ENCODE measurements around the gene RNF169.

The RNF169 gene

DNA sequence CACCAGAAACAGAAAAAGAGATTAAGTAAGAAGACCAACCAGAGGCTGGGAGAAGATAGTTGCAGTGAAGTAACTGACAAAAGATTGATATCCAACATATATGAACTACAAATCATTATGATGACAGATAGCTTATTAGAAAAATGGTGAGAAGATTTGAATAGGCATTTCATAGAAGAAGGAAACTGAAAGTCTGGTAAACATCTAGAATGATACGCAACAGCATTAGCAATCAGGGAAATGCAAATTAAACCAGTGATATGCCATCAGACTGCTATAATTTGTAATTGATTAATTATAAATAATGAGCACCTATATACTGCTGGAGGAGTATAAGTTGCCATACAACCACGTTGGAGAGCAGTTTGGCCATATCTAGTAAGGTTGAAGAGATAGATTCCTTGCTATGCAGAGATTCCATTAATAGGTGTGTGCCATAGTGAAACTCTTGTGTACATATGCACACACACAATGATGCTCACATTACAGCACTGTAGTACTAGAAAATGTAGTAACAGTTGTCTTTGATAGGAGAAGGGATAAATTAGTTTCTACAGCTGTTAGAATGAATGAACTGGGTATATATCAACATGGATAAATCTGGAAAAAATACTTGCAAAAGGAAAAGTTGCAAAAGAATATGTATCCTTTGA, 20.5 kb downstream of the RNF169 start:
- DNase-seq, result no peak

DNA sequence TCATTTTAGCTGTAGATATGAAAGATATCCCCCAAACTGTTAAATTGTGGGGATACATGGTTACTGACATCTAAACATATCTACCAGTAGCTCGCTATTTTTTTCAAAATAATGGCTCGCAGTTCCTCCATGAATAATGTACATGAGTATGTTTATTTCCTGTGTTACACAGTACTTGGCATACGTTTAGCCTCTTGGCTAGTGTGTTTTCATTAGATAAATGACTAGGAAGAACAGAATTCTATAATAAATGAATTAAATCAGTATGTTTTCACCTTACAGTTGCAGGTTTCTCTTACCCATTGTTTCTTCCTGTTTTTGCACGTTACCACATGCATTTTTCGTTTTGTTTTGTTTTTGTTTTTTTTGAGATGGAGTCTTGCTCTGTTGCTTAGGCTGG, 21.8 kb downstream of the RNF169 start:
- DNase-seq, result no peak

DNA sequence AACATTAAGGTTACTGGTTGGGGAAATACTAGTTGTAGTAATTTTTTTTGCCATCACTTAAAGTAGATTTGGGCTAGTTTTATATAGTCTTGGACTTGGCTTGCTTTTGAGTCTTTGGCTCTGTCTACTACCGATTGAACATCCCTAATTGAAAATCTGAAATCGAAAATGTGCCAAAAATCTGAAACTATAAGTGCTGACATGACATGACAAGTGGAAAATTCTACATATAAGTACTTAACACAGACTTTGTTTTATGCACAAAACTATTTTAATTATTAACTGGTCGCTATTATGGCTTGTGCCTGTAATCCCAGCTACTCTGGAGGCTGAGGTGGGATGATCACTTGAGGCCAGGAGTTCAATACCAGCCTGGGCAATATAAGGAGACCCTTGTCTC, 22.5 kb downstream of the RNF169 start:
- DNase-seq, result no peak

DNA sequence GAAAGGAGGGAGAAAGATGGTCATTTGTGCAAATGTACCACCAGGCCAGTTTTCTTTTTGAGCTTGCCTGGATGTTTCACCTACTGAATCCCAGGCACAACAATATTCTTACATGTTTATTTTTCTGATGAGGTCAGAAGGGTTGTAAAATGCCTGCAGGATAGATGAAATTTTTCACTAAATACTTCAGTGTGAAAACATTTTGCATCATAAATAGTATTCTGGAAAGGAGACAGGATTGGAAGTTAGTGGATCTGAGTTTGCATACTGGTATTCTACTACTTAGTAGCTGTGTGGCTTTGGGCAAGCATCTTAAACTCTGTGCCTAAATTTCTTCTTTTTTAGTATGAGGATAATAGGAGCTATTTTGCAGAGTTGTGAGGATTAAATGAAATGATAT, 24.8 kb downstream of the RNF169 start:
- DNase-seq, result peak; percentile 37

DNA sequence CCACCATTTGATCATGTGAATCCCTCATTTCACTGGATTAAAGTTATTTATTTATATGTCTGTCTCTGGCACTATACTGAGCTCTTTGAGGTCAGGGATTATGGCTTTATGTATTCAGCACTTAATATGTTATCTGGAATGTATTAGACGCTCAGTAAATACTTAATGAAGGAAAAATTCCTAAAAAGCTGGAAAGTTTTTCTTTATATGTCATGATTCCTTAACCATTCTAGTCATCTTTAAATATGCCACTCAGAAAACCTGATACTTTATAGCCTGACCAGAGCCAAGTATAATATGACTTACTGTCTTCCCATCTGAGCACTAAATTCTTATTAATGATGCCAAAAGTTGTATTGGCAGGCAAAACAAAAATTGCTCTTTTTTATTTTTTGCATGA, 27.1 kb downstream of the RNF169 start:
- peak; percentile 57 for DNase-seq

DNA sequence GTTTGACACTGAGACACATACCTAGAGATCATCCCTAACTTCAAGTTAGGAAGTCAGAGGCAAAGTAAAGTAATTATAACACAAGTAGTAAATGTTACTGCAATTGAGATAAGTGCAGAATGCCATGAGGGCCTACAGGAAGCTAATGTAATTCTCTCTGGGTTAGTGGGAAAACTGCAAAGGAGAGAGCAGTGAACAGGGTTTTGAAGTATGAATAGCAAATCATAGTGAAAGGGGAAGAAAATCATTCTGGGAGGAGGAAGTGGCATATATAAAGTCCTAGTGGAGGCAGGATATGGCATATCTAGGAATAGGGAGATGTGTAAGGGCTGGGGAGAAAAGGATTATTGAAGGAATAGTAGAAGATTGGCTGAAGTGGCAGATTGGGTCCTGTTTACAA, 27.9 kb downstream of the RNF169 start:
- no peak for DNase-seq

DNA sequence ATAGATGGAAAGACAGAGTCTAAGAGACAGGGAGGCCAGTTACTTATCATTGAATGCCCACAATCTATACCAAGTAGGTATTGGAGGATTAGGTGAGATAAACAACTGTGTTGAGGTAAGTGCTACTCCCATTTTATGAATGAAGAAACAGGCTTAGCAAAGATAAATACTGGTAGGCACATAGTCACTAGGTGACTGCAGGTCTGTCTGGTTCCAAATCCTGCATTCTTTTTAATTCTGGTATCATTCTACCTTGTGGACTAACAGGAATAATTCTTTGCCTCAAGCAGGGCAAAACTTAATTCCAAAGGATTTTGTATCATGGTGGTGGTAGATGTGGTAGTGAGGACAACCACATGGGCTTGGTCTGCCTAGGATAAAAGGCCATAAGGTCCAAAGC, 28.4 kb downstream of the RNF169 start:
- DNase-seq, result no peak

DNA sequence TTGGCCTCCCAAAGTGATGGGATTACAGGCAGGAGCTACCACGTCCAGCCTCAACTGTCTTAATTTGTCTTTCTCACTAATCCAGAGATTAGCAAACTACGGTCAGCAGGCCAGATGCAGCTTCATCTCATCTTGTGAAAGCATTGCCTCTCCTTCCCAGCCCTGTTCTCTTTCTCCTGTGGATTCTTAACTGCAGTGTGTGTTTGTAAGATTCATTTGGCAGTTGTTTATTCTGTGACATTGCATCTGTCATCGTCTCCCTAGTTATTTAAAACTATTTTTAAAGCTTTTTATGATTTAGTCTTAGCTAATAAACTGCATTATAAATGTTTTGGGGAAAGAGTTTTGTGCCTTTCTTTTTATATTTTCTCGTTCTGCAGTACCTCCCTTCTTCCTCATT, 29.2 kb downstream of the RNF169 start:
- no peak for DNase-seq

DNA sequence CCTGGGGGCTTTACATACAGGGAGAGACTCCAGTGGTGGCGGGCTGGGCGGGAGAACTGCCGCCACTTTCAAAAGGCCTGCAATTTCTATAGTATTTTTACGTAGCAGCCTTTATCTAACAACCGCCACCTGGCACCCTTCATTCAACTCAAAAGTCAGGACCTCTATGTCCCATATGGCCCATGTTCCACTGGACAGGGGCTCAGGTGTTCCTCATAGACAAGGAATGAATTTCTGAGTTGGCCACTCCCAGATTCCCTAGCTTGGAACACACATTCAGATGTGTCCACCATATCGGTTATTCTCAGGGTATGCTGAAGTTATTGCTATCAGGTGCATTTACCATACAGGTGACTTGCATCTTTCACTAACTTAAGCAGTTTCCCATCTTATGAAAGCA, 29.9 kb downstream of the RNF169 start:
- no peak for DNase-seq

DNA sequence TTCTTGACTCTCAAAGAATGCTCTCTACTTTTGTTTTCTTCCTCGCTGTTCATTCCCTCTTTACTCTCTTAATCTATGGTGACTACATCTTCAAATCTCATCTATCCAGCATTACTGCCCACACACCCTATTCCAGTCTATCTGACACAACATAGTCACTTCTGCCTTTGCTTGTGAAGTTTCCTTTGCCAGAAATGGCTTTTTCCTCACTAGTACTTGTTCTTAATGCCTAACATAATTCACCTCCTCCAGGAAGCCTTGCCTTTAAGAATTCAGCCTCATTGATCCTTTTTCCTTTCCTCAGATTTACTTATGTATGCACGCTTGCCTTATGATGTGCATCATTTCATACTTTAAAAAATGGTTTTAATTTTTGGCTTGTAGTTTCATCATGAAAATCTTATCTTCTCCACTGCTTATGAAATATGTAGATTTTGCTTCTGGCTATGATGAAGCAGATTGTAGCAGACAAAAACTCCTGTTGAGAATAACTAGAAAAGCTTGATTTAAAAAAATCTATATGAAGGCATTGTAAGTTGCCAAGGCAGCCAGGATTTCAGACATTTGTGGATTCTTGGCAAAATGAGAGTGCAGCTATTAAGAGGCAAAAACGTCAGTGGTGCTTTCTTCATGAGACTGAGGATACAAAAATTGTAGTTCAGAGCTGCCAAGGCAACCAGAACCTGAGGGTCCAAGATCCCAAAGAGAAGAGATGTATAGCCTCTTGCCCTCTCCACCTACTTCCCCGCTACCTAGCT, 31.8 kb downstream of the RNF169 start:
- no peak for DNase-seq

DNA sequence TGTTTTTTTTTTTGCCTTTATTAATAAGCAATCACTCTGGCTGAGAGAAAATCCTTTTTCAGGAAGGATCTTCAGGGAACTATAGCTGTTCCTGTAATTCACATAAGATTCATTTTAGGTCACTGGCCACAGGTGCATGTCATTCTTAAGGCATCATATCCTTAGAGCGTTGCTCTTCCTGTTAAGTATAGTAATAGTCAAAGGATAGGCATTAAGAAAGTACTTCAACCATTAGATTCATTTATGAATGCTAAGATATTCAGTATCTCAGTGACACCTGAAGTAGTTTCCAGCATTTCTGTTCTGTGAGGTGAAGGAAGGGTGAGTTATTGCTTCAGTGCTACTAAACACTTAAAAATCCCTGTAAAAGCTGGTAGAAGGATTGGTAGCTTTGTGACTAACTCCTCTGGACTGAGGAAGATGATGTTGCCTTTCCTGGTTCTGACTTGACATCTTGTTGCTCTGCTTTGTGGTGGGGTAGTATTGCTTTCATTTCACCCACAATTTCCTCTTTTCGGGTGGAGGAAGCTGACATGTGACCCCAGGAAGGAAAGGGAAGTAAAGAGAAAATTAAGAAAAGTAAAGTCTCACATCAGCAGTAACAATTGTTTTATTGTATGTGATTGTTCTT, 34.7 kb downstream of the RNF169 start:
- DNase-seq, result peak; percentile 51

DNA sequence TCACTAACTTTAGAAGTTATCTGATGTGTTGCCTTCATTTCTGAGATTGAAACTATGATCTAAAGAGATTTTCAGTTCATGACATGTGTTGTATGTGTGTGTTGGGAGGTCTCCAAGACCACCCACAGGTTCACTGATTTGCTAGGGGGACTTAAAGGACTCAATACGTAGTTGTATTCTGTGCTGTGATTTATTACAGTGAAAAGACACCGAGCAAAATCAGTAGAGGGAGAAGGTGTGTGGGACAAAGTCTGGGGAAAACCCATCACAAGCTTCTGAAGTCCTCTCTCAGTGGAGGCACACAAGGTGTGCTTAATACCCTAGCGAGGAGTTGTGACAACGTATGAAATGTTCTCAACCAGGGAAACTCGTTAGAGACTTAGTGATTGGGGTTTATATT, 35.6 kb downstream of the RNF169 start:
- DNase-seq, result peak; percentile 5

DNA sequence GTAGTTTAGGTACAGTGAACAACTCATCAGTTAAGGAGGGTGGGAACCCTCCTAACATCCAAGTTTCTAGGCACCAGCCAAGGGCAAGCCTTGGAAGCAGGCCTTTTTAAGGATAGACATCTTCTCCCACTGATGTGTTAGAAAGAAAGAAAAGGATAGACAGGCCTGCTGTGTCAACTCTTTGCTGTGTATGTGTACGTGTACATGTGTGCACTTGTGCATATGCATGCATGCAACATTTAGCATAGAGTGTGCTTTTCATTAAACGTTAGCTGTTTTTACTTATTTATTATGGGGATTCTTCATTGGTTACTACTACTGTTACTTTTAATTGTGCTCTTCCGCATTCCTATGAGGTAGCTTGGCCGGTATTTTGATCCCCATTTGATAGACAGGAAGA, 36.1 kb downstream of the RNF169 start:
- no peak for DNase-seq

DNA sequence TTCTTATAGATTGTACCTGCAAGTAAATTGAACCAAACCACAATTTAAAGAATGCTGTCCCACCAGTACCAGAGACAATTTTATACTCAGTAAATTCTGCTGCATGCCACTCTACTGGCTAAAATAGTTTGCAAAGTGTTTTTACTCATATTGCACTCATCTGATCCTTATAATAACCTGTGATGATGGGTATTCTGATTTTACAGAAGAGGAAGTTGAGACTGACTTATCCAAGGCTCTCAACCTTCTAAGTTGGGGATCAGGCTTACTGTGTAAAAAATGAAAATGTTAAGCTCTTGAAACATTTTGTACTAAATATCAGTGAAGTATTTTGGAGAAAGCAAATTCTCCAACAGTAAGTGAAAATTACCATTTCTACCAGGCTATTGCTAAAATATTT, 37.9 kb downstream of the RNF169 start:
- DNase-seq, result no peak

DNA sequence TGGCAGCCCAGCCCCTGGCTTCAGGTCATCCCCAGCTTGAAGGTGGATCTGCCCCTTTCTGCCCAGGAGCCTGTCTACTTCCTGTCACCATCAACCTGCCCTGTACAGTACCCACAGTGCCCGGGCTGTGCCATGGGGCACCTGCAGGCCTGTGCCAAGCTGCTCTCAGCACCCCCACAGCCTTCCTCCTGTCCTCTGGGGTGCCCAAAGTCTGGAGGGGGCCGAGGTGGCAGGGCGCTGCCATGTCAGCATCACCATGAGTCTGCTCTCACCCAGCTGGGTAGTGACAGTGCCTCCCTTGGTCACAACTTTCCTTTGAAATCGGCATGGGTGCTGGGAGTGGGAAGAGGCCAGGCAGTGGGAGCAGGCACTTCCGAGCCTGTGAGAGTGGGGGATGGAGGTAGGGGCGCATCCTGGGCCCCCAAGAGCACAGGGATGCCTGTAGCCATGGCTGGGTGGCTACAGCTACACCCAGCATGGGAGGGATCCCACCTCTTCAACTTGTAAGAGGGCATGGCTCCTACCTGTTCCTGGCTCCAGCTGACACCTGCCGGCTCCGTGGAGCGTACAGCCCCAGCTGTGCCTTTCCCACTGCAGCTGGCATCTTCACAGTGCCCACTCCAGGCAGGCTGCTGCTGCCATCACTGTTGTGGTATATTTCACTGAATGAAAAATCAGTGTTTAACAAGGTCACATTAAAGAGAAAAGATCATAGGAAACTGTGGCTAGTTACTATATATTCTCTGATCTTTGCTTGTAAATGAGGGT, 42.9 kb downstream of the RNF169 start:
- no peak for DNase-seq

DNA sequence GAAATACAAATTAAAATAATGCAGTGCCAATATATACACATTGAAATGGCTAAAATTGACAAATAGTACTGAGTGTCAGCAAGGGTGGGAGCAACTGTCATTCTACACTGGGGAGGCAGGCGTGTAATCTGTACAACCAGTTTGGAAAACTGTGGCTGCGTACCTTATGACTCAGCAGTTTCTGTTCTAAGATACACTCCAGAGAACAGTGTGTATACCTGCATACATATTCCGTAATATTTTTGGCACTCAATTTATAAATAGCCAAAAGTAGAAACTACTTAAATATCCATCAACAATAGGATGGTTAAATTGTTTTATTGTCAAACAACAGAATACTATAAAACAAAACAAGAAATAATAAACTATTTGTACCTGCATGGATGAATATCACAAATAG, 57.6 kb downstream of the RNF169 start:
- DNase-seq, result no peak

DNA sequence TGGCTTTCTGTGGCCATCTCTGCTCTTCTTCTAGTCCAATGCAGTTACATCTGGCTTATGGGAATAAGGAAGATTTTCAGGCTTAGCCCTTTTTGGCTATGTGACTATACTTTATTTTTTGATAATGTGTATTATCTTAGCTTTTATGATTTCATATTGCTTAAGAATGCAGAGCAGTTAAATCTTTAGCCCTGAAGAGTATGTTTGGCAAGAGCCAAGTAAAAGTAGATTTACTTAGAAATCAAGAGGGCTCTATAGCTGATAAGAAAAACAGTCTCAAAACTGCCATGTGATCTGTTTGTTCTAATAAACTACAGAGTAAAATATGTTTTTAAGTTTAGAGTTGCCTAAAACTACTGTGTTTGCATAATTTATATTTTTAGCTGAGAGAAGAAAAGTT, 61.2 kb downstream of the RNF169 start:
- DNase-seq, result no peak

DNA sequence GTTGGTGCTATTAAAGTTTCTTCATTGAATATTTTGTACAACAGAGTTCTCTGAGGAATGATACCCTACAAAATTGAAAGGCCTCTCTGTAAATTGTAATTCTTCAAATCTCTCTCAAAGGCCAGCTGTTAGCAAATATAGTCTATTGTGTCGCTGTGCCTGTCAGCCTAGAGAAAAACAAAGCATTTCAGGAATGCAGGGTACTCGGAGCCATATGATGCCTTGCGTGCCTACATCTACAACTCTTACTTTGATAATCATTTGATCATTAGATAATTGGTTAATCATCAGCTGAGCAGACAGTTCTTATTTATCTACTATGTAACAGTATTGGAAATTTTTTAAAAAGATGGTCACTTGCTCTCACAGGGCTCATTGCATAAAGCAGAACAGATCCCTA, 67.3 kb downstream of the RNF169 start:
- DNase-seq, result no peak

DNA sequence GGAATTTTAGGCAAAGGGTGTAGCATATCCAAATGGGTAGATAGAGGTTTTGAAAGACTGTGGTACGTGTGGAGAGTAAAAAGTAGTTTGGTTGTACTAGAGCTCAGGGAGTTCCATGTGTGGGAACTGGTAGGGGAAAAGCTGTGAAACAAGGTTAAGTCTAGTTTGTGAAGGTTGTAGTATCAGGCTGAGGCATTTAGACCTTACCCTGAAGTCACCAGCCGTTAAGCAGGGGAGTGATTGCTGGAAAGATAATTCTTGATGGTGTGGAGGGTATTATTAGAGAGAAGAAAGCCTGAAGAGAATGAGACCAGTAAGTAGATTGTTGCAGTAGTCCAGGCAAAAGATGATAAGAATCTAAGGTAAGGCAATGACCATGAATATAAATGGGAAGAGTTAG, 68.0 kb downstream of the RNF169 start:
- no peak for DNase-seq

DNA sequence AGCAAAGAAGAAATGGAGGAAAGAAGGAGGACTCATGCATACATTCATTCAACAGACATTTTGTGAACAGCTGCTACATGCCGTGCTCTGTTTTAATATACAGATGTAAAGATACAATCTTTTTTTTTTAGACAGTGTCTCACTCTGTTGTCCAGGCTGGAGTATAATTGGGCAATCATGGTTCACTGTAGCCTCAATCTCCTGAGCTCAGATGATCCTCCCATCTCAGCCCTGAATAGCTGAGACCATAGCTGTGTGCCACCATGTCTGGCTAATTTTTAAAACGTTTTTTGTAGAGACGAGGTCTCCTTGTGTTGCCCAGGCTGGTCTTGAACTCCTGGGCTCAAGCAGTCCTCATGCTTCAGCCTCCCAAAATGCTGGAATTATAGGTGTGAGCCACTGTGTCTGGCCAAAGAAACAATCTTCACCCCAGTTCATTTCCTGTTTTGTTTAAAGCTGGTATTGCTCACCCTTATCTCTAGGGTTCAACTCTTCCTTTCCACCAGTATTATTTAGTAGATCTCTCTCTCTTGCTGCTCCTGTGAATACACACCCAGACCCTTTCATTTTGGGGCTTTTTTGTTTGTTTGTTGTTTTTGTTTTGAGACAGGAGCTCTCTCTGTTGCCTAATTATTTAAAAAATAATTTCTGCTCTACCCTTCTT, 69.8 kb downstream of the RNF169 start:
- no peak for DNase-seq

DNA sequence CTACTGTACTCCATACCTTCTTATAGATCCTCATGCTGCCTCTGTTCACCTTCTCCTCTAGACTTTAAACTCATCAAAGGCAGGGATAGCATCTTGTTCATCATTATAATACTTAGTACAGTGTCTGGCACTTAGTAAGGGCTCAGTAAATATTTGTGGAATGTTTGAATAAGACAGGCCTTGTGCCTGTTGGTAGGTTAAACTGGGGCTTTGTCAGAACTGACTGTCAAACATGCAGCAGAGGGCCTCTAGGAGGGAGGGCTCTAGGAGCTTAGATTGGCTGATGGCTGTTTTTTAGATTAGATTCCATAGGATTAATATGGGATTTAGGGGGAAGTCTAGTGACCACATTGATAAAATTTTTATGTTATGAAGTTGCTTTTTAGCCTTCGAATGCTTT, 70.8 kb downstream of the RNF169 start:
- DNase-seq, result peak; percentile 47

DNA sequence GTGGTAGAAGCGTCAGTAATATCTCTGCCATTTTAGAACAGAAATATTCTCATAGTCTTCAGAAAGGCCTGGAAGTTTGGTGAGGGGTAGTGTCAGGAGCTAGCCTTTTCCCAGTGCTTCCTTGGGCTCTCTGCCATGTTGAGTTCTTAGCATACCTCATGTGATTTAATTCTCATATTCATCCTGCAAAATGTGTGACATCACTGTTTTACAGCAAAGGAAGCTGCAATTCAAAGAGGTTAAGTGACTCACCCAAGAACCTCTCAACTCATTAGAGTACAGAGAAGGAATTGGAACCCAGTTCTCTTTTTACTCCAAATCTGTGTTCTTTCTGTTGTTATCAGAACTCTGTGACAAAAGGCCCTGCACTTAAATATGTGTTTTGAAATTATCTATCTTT, 72.1 kb downstream of the RNF169 start:
- DNase-seq, result peak; percentile 91

DNA sequence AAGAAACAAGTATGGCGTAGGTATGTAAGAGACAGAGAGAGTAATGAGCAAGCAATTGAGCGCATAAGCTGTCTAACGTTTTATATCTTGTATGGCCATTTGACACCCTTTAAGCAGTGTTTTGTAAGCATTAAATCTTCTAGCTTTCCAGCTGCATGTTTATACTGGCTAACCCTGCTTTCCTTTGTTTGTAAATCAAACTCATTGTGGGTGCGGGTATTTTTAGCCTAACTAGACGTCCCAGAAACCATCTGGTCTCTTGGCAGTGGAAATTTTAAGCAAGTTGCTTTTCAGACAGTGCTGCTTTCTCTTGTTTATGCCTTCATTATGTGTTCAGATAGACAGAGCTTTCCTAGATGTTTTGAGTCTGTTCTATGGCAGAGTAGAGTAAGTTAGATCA, 73.5 kb downstream of the RNF169 start:
- DNase-seq, result peak; percentile 21

Measured in fibroblast of skin of scalp (primary cell).